IPS DF 6.9 (cell line): Measurements from ENCODE around the gene PDF.
A peak's percentile ranks its signal among the peaks of the same experiment; 100 is the strongest.

ENCODE experiments used
- DNase-seq: peaks from one replicate; pipeline ENCODE4 v3.0.0-alpha.2; 2013; ENCODE audit warnings: low read depth, low spot score
- H3K27ac ChIP-seq: one replicate; pipeline ENCODE4 v1.5.1; 2013; ENCODE audit warnings: low read length, control low read depth
- H3K27me3 ChIP-seq: 2 replicates; pipeline ENCODE4 v1.6.1; 2013; ENCODE audit warnings: mild to moderate bottlenecking, low read length; ENCODE audit not compliant: control insufficient read depth, insufficient read depth
- H3K36me3 ChIP-seq: 2 replicates; pipeline ENCODE4 v1.6.1; 2013; ENCODE audit warnings: low read length; ENCODE audit not compliant: control insufficient read depth, insufficient read depth
- H3K4me1 ChIP-seq: 2 replicates; pipeline ENCODE4 v1.6.1; 2013; ENCODE audit warnings: low read length; ENCODE audit not compliant: control insufficient read depth, insufficient read depth
- H3K4me3 ChIP-seq: 2 replicates; pipeline ENCODE4 v1.5.1; 2013; ENCODE audit warnings: mild to moderate bottlenecking, low read length
- H3K9me3 ChIP-seq: 2 replicates; pipeline ENCODE4 v1.6.1; 2013; ENCODE audit warnings: low read length, inconsistent platforms; ENCODE audit not compliant: control insufficient read depth, insufficient read depth
- WGBS: extraction: QIAGEN DNeasy Blood & Tissue Kit; methylation state at CpG from one replicate; pipeline ENCODE4 v1.1.7; 2013; ENCODE audit warnings: mixed read lengths, missing lambda C conversion rate; ENCODE audit not compliant: insufficient read length, insufficient coverage; 5-methylcytosine and 5-hydroxymethylcytosine counted together

The PDF gene

GRCh38 chr16:69340095-69340644 lies 9.8 kb upstream of the PDF start:
- Histone ChIP-seq H3K4me3 (peak overlapping the region; percentile 65), H3K4me1 (peaks cover 1% of the 10 kb centered on the region; the same call in 1 of the 2 replicates), H3K27ac (no peak overlapping the region), H3K36me3 (peaks cover 8% of the 10 kb centered on the region), H3K9me3 (no peaks in the 10 kb centered on the region), H3K27me3 (no peaks in the 10 kb centered on the region)
- WGBS, result no CpG with 5 or more reads among the region's 16 CpGs
- DNase-seq, result no peak

- DNase-seq, result peak; percentile 97
- Histone ChIP-seq H3K4me3 (peak within 1 kb of the TSS; percentile 65), H3K27ac (no peak within 1 kb of the TSS), H3K4me1 (peaks cover 1% of the 10 kb centered on the region; the same call in 1 of the 2 replicates), H3K36me3 (peaks cover 14% of the 10 kb centered on the region), H3K9me3 (no peaks in the 10 kb centered on the region), H3K27me3 (no peaks in the 10 kb centered on the region)
- WGBS, result no CpG with 5 or more reads among the region's 77 CpGs
These were observed 9.1 kb upstream of the PDF start, which contains the start of the genes COG8 and NIP7 for GRCh38 chr16:69339289-69340094. Gene COG8, minus strand, starts transcription at chr16:69339564. Its CDS starts 12 bp downstream, at chr16:69339552. Gene NIP7, plus strand, starts transcription at chr16:69339772. Its CDS starts 58 bp downstream, at chr16:69339830.

GRCh38 chr16:69338557-69339288 lies 8.3 kb upstream of the PDF start:
- no CpG with 5 or more reads among the region's 46 CpGs for WGBS
- H3K36me3 ChIP-seq, result peaks cover 22% of the 10 kb centered on the region
- H3K4me1 ChIP-seq, result peaks cover 1% of the 10 kb centered on the region; the same call in 1 of the 2 replicates

GRCh38 chr16:69334696-69335095 lies 4.3 kb upstream of the PDF start:
- Histone ChIP-seq H3K4me1 (no peaks in the 10 kb centered on the region; the same call in 1 of the 2 replicates), H3K27ac (no peak overlapping the region), H3K9me3 (no peaks in the 10 kb centered on the region), H3K4me3 (no peak overlapping the region), H3K27me3 (no peaks in the 10 kb centered on the region), H3K36me3 (peaks cover 20% of the 10 kb centered on the region)
- no peak for DNase-seq
- WGBS, result no CpG with 5 or more reads among the region's 9 CpGs

More at GRCh38 chr16:69338557-69339288, 8.3 kb upstream of the PDF start:
- no peak for DNase-seq
- no peaks in the 10 kb centered on the region for H3K9me3 ChIP-seq
- no peak overlapping the region for H3K27ac ChIP-seq
- peak overlapping the region; percentile 65 for H3K4me3 ChIP-seq
- H3K27me3 ChIP-seq, result no peaks in the 10 kb centered on the region

- Histone ChIP-seq H3K36me3 (peaks cover 21% of the 10 kb centered on the region), H3K9me3 (no peaks in the 10 kb centered on the region), H3K27ac (no peak overlapping the region), H3K4me3 (peak overlapping the region; percentile 79), H3K4me1 (no peaks in the 10 kb centered on the region), H3K27me3 (no peaks in the 10 kb centered on the region)
- no CpG with 5 or more reads among the region's 77 CpGs for WGBS
- DNase-seq, result no peak
These were observed 761 bp downstream of the PDF start for GRCh38 chr16:69329369-69330285.

- no peak overlapping the region; the same call in 1 of the 2 replicates for H3K4me3 ChIP-seq
- no CpG with 5 or more reads among the region's 10 CpGs for WGBS
- peaks cover 15% of the 10 kb centered on the region; the same call in 1 of the 2 replicates for H3K36me3 ChIP-seq
- H3K27ac ChIP-seq, result no peak overlapping the region
- no peaks in the 10 kb centered on the region for H3K27me3 ChIP-seq
- no peaks in the 10 kb centered on the region for H3K4me1 ChIP-seq
- H3K9me3 ChIP-seq, result no peaks in the 10 kb centered on the region
- no peak for DNase-seq
These were observed 1.5 kb downstream of the PDF start for GRCh38 chr16:69328854-69329316.

- Histone ChIP-seq H3K36me3 (peaks cover 17% of the 10 kb centered on the region; the same call in 1 of the 2 replicates), H3K27me3 (no peaks in the 10 kb centered on the region), H3K27ac (no peak overlapping the region), H3K4me3 (no peak overlapping the region), H3K4me1 (no peaks in the 10 kb centered on the region), H3K9me3 (no peaks in the 10 kb centered on the region)
- no peak for DNase-seq
- WGBS, result no CpG with 5 or more reads among the region's 14 CpGs
These were observed 2.6 kb downstream of the PDF start for GRCh38 chr16:69327585-69328310.

- Histone ChIP-seq H3K4me3 (no peak overlapping the region), H3K27ac (no peak overlapping the region), H3K9me3 (no peaks in the 10 kb centered on the region), H3K27me3 (no peaks in the 10 kb centered on the region), H3K36me3 (peaks cover 18% of the 10 kb centered on the region), H3K4me1 (no peaks in the 10 kb centered on the region)
- WGBS, result no CpG with 5 or more reads among the region's 7 CpGs
- no peak for DNase-seq
These were observed 4.1 kb downstream of the PDF start for GRCh38 chr16:69326172-69326873.

- Histone ChIP-seq H3K36me3 (peaks cover 24% of the 10 kb centered on the region), H3K27me3 (no peaks in the 10 kb centered on the region), H3K4me3 (no peak overlapping the region), H3K27ac (no peak overlapping the region), H3K4me1 (no peaks in the 10 kb centered on the region), H3K9me3 (no peaks in the 10 kb centered on the region)
- WGBS, result no CpG with 5 or more reads among the region's 6 CpGs
- no peak for DNase-seq
These were observed 4.6 kb downstream of the PDF start for GRCh38 chr16:69325784-69326171.
